PC-3 (cell line): Measurements from ENCODE around the gene DYNLT3. TPM values are rescaled to one million over a fixed set of nuclear protein-coding genes. Genes with fewer than 3 reads are reported as not detected.
A peak's percentile ranks its signal among the peaks of the same experiment; 100 is the strongest.

ENCODE experiments used
- ATAC-seq: fragments of 200-7000 bp; cut with Tn5 transposase; 2 replicates; pipeline ENCODE4 v1.9.1; 2020; ENCODE audit warnings: mild to moderate bottlenecking, moderate library complexity
- BruUV-seq: library from RNA; stranded (reverse); fragments of 400-500 nt; replicated peaks from 2 replicates; lab custom pipeline; 2021; lab: Mats Ljungman, UMichigan
- CTCF ChIA-PET: fragments of 300-600 bp; sonication (Branson Sonifier 250); formaldehyde crosslinking; loops from one replicate; lab custom pipeline; 2022; ENCODE audit warnings: antibody characterized with exemption; lab: Charles Lee
- POLR2A ChIA-PET: fragments of 300-600 bp; sonication (Branson Sonifier 250); formaldehyde crosslinking; loops from one replicate; lab custom pipeline; 2022; ENCODE audit warnings: antibody characterized with exemption; ENCODE audit not compliant: unreplicated experiment; lab: Charles Lee
- DNase-seq: peaks from one replicate; pipeline ENCODE4 v3.0.0-alpha.2; 2015
- H2AFZ ChIP-seq: fragments of 300-600 bp; sonication (generic); 2 replicates; pipeline ENCODE4 v1.6.0; 2016; ENCODE audit warnings: antibody characterized with exemption, low read length
- H3F3A ChIP-seq: fragments of 300-600 bp; sonication (generic); one replicate; pipeline ENCODE4 v1.6.0; 2017; ENCODE audit warnings: antibody characterized with exemption, low read length, control low read depth, mild to moderate bottlenecking; ENCODE audit not compliant: unreplicated experiment
- H3K27ac ChIP-seq: fragments of 300-600 bp; sonication (generic); 2 replicates; pipeline ENCODE4 v1.5.1; 2016; ENCODE audit warnings: mild to moderate bottlenecking, low read length
- H3K27me3 ChIP-seq: fragments of 300-600 bp; sonication (generic); 2 replicates; pipeline ENCODE4 v1.6.1; 2016; ENCODE audit warnings: low read length, mixed read lengths
- H3K36me3 ChIP-seq: fragments of 300-600 bp; sonication (generic); 2 replicates; pipeline ENCODE4 v1.6.1; 2016; ENCODE audit warnings: low read depth, mixed run types, low read length, mixed read lengths
- H3K4me1 ChIP-seq: fragments of 300-600 bp; sonication (generic); 2 replicates; pipeline ENCODE4 v1.5.1; 2016; ENCODE audit warnings: low read length; ENCODE audit not compliant: insufficient read depth
- H3K4me2 ChIP-seq: fragments of 300-600 bp; sonication (generic); 2 replicates; pipeline ENCODE4 v1.6.0; 2016; ENCODE audit warnings: low read length
- H3K4me3 ChIP-seq: fragments of 300-600 bp; sonication (generic); 2 replicates; pipeline ENCODE4 v1.5.1; 2016; ENCODE audit warnings: mild to moderate bottlenecking, low read length, mixed read lengths
- H3K79me2 ChIP-seq: fragments of 300-600 bp; sonication (generic); 2 replicates; pipeline ENCODE4 v1.6.1; 2017; ENCODE audit warnings: low read length, mixed read lengths
- H3K9ac ChIP-seq: fragments of 300-600 bp; sonication (generic); 2 replicates; pipeline ENCODE4 v1.6.0; 2016; ENCODE audit warnings: mild to moderate bottlenecking, low read length
- H3K9me2 ChIP-seq: fragments of 300-600 bp; sonication (generic); replicated peaks from 2 replicates; pipeline ENCODE4 v1.6.1; 2016; ENCODE audit warnings: mixed run types, low read length, mixed read lengths
- H3K9me3 ChIP-seq: fragments of 300-600 bp; sonication (generic); 2 replicates; pipeline ENCODE4 v1.6.1; 2016; ENCODE audit warnings: low read length, mixed read lengths
- H4K20me1 ChIP-seq: fragments of 300-600 bp; sonication (generic); 2 replicates; pipeline ENCODE4 v1.6.1; 2016; ENCODE audit warnings: low read length, mixed read lengths
- EZH2 ChIP-seq: fragments of 300-600 bp; sonication (generic); IDR thresholded peaks from one replicate; pipeline ENCODE4 v1.6.1; 2017; ENCODE audit warnings: antibody characterized with exemption, mild to moderate bottlenecking, low read length; ENCODE audit not compliant: unreplicated experiment
- EZH2phosphoT487 ChIP-seq: fragments of 300-600 bp; sonication (generic); IDR thresholded peaks from 2 replicates; pipeline ENCODE4 v1.6.1; 2018; ENCODE audit warnings: mild to moderate bottlenecking, antibody characterized with exemption, low read length, borderline replicate concordance
- intact Hi-C: fragments of 100-400 bp; cut with micrococcal nuclease; formaldehyde crosslinking; loops from 2 replicates; pipeline ENCODE4 v1.9.0; 2023
- total RNA-seq: library from RNA; depleted of rRNA; stranded (reverse); fragments of >200 nt; gene quantifications from 2 replicates; pipeline ENCODE4 v1.2.3, GENCODE V29; 2014
- TF ChIP-seq, protein P1 (sequence below): fragments of 300-600 bp; sonication (generic); conservative IDR thresholded peaks from 2 replicates; pipeline ENCODE4 v1.5.1; 2017; ENCODE audit warnings: antibody characterized with exemption, low read depth, mild to moderate bottlenecking, low read length

Gene DYNLT3
- total RNA-seq, 1 experiment from 2014 or later: 44.0 TPM

DNA sequence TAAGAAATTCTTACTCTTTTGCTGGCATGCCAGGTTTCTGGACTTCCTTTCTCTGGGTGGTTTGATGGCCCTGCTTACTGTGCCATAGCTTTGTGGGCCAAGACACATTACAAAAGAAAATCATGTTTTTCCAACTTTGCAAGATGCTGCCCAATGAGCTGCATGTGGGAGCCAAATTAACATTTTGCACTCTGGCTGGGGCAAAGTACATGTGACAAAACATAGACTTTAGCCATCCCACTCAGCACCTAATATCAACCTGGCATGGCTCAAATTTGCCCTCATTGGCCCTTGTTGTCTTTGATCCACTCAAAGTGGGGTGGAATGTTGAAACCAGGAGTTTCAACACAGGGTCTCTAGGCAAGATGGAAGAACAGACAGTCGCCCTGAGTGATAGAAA is 40.0 kb upstream of the DYNLT3 start:
- Histone ChIP-seq H3K79me2 (no peaks in the 10 kb centered on the region), H3K27me3 (no peaks in the 10 kb centered on the region), H4K20me1 (no peaks in the 10 kb centered on the region), H2AFZ (no peak overlapping the region), H3K9me2 (no peaks in the 10 kb centered on the region), H3K4me2 (no peak overlapping the region), H3K36me3 (no peaks in the 10 kb centered on the region), H3K9me3 (no peaks in the 10 kb centered on the region), H3K9ac (no peak overlapping the region), H3K4me3 (no peak overlapping the region), H3K4me1 (peaks cover 30% of the 10 kb centered on the region), H3F3A (no peaks in the 10 kb centered on the region), H3K27ac (no peak overlapping the region)
- no peak for DNase-seq
- no TSS peak for BruUV-seq
- intact Hi-C loops: no loop called here
- no peak for ATAC-seq
- ChIA-PET POLR2A (no interaction called here), CTCF (no interaction called here)
- TF ChIP-seq EZH2: no peak
- TF ChIP-seq, protein P1, sequence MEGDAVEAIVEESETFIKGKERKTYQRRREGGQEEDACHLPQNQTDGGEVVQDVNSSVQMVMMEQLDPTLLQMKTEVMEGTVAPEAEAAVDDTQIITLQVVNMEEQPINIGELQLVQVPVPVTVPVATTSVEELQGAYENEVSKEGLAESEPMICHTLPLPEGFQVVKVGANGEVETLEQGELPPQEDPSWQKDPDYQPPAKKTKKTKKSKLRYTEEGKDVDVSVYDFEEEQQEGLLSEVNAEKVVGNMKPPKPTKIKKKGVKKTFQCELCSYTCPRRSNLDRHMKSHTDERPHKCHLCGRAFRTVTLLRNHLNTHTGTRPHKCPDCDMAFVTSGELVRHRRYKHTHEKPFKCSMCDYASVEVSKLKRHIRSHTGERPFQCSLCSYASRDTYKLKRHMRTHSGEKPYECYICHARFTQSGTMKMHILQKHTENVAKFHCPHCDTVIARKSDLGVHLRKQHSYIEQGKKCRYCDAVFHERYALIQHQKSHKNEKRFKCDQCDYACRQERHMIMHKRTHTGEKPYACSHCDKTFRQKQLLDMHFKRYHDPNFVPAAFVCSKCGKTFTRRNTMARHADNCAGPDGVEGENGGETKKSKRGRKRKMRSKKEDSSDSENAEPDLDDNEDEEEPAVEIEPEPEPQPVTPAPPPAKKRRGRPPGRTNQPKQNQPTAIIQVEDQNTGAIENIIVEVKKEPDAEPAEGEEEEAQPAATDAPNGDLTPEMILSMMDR: no peak
- TF ChIP-seq EZH2phosphoT487: no peak

DNA sequence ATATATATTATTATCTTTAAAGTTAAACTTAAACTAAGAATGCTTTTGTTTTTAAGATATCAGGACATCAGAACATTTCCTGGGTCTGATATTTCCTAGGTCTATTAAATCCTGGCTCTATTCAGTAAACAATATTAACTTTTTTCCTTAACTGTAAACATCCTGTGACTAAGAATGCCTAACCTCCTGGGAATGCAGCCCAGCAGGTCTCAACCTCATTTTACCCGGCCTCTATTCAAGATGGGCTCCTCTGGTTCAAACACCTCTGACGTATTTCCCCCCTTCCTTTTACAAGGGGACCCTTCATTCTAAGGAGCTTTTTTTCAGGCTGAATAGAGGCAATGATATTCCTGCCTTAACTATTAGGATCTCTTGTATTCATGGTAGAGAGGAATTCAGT is 35.8 kb upstream of the DYNLT3 start:
- H3K27me3 ChIP-seq: no peaks in the 10 kb centered on the region
- no peaks in the 10 kb centered on the region for H4K20me1 ChIP-seq
- peak overlapping the region; percentile 58 for H3K4me2 ChIP-seq
- peak; percentile 69 for ATAC-seq
- peaks cover 62% of the 10 kb centered on the region for H3K4me1 ChIP-seq
- H3K4me3 ChIP-seq: no peak overlapping the region; the same call in 1 of the 2 replicates
- no peaks in the 10 kb centered on the region for H3K79me2 ChIP-seq
- no peaks in the 10 kb centered on the region for H3K9me3 ChIP-seq
- H2AFZ ChIP-seq: 0 out of 2 replicates have a peak overlapping the region, but pooled peaks have one; percentile 40
- H3K36me3 ChIP-seq: no peaks in the 10 kb centered on the region
- BruUV-seq: no TSS peak
- H3K9me2 ChIP-seq: no peaks in the 10 kb centered on the region
- TF ChIP-seq, protein P1: no peak
- no peak for TF ChIP-seq EZH2
- no peak for TF ChIP-seq EZH2phosphoT487
- peak; percentile 87 for DNase-seq
- no peaks in the 10 kb centered on the region for H3F3A ChIP-seq
- ChIA-PET CTCF (no interaction called here), POLR2A (no interaction called here)
- peak overlapping the region; percentile 90 for H3K27ac ChIP-seq
- intact Hi-C loops: loop anchor here (1.0 kb wide), 1 partner anchor 39 kb away; no protein-coding TSS in a partner anchor
- peak overlapping the region; percentile 69 for H3K9ac ChIP-seq

DNA sequence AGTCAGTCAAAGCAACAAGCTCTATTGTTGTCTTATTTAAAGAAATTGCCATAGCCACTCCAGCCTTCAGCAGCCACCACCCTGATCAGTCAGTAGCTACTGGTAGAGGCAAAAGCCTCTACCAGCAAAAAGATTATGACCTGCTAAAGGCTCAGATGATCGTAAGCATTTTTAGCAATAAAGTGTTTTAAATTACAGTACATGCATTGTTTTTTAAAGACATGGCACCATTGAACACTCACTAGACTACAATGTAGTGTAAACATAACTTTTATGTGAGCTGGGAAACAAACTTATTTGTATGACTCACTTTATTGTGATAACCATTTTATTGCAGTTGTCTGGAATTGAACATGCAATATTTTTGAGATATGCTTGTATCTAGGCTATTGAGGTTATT is 32.3 kb upstream of the DYNLT3 start:
- Histone ChIP-seq H3K9me2 (no peaks in the 10 kb centered on the region), H3F3A (no peaks in the 10 kb centered on the region), H3K9me3 (no peaks in the 10 kb centered on the region), H3K36me3 (no peaks in the 10 kb centered on the region), H3K27me3 (no peaks in the 10 kb centered on the region), H3K79me2 (no peaks in the 10 kb centered on the region), H2AFZ (no peak overlapping the region), H3K4me2 (peak overlapping the region; percentile 63), H3K4me3 (no peak overlapping the region), H3K27ac (peak overlapping the region; percentile 90), H3K9ac (peak overlapping the region; percentile 55), H3K4me1 (peaks cover 50% of the 10 kb centered on the region), H4K20me1 (no peaks in the 10 kb centered on the region)
- ATAC-seq (peak; percentile 74), DNase-seq (peak; percentile 74)
- no TSS peak for BruUV-seq
- TF ChIP-seq, protein P1: no peak
- TF ChIP-seq EZH2: no peak
- no peak for TF ChIP-seq EZH2phosphoT487
- intact Hi-C loops: loop anchor here (2.0 kb wide), 1 partner anchor 181 kb away; no protein-coding TSS in a partner anchor
- CTCF ChIA-PET: no interaction called here
- POLR2A ChIA-PET: interaction anchor here (0.6 kb wide), 1 partner anchor 46 kb away, joined by 13 read pairs; no protein-coding TSS in a partner anchor
